GM12878 (cell line): ENCODE measurements around the gene SIRPD.

Experiments
- CTCF ChIP-seq, 3 experiments: IDR thresholded peaks in 2 of 3; conservative IDR thresholded peaks in 1 of 3; 2 replicates each; pipeline ENCODE4 v1.5.1; 2011; ENCODE audit warnings: low read depth in 3 of 3, low read length in 3 of 3, mild to moderate bottlenecking in 3 of 3, control low read depth in 2 of 3, moderate library complexity in 2 of 3, inconsistent platforms in 1 of 3, mixed read lengths in 1 of 3; ENCODE audit not compliant: control insufficient read depth in 2 of 3, insufficient read depth in 1 of 3; ENCODE audit errors: extremely low read depth in 1 of 3
- IRF4 ChIP-seq: IDR thresholded peaks from 2 replicates; pipeline ENCODE4 v1.6.1; 2011; ENCODE audit warnings: low read depth, low read length
- KLF5 ChIP-seq: fragments of 450-650 bp; IDR thresholded peaks from 2 replicates; pipeline ENCODE4 v1.6.1; 2014; ENCODE audit warnings: mild to moderate bottlenecking; ENCODE audit not compliant: partially characterized antibody
- NFYA ChIP-seq: IDR thresholded peaks from 2 replicates; pipeline ENCODE4 v1.6.1; 2011; ENCODE audit warnings: low read depth, mild to moderate bottlenecking, low read length, improper control_type of control experiment, borderline replicate concordance
- PBX3 ChIP-seq: IDR thresholded peaks from 2 replicates; pipeline ENCODE4 v1.6.1; 2011; ENCODE audit warnings: mild to moderate bottlenecking, low read depth, low read length, moderate library complexity; ENCODE audit not compliant: insufficient replicate concordance
- ZNF24 ChIP-seq: fragments of 450-650 bp; IDR thresholded peaks from 2 replicates; pipeline ENCODE4 v1.6.1; 2017; ENCODE audit warnings: antibody characterized with exemption, mild to moderate bottlenecking
- TF ChIP-seq, protein P1 (sequence below): IDR thresholded peaks from 2 replicates; pipeline ENCODE4 v1.6.1; 2011; ENCODE audit warnings: low read depth, mild to moderate bottlenecking, low read length, moderate library complexity, borderline replicate concordance; ENCODE audit errors: extremely low read depth

GRCh38 chr20:1534526-1534925 is 23.0 kb downstream of the SIRPD start:
- no peak for TF ChIP-seq ZNF24
- TF ChIP-seq PBX3, result no peak
- TF ChIP-seq CTCF (IDR thresholded peaks at IDR 0.05 in 2 of 3, conservative IDR thresholded peaks at IDR 0.05 in 1 of 3; ENCODE audit: control insufficient read depth in 2 of 3, extremely low read depth in 1 of 3, insufficient read depth in 1 of 3, low read depth in 3 of 3, low read length in 3 of 3), result no peak
- TF ChIP-seq IRF4, result no peak
- no peak for TF ChIP-seq KLF5
- TF ChIP-seq, protein P1, sequence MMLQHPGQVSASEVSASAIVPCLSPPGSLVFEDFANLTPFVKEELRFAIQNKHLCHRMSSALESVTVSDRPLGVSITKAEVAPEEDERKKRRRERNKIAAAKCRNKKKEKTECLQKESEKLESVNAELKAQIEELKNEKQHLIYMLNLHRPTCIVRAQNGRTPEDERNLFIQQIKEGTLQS, result no peak
- TF ChIP-seq NFYA, result no peak
